ENCODE data around the gene SOHLH2.

Gene SOHLH2

GRCh38 chr13:36142735-36143134, 71.6 kb downstream of the SOHLH2 start:
- no peak for DNase-seq (ENCODE audit: extremely low read depth, low read depth)
- H3K4me3 ChIP-seq (replicated peaks; ENCODE audit: low read depth, low read length): no peak overlapping the region
- TF ChIP-seq, protein P1, sequence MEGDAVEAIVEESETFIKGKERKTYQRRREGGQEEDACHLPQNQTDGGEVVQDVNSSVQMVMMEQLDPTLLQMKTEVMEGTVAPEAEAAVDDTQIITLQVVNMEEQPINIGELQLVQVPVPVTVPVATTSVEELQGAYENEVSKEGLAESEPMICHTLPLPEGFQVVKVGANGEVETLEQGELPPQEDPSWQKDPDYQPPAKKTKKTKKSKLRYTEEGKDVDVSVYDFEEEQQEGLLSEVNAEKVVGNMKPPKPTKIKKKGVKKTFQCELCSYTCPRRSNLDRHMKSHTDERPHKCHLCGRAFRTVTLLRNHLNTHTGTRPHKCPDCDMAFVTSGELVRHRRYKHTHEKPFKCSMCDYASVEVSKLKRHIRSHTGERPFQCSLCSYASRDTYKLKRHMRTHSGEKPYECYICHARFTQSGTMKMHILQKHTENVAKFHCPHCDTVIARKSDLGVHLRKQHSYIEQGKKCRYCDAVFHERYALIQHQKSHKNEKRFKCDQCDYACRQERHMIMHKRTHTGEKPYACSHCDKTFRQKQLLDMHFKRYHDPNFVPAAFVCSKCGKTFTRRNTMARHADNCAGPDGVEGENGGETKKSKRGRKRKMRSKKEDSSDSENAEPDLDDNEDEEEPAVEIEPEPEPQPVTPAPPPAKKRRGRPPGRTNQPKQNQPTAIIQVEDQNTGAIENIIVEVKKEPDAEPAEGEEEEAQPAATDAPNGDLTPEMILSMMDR (IDR thresholded peaks at IDR 0.05; ENCODE audit: low read depth, low read length, missing control alignments): no peak

DNA sequence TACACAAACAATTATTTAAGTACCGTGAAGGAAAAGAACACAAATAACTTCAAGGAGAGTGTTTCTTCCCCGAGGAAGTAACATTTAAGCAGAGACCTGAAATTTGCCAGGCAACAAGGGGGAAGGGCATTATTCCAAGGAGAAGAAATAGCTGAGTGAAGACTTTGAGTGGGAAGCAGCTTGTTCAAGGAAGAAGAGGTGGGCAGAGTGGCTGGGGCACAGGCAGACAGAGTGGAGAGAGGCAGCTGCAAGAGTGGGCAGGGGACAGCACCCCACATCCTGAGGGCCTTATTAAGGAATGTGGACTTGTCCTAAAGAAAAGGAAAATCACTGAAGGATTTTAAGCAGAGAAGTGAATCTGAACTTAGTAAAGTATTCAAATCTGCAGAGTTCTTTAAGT, 78.5 kb downstream of the SOHLH2 start:
- H3K4me3 ChIP-seq (replicated peaks; ENCODE audit: low read depth, low read length): no peak overlapping the region
- TF ChIP-seq, protein P1 (IDR thresholded peaks at IDR 0.05; ENCODE audit: low read depth, low read length, missing control alignments): no peak
- no peak for DNase-seq (ENCODE audit: extremely low read depth, low read depth)

GRCh38 chr13:36134632-36135031, 79.7 kb downstream of the SOHLH2 start:
- no peak overlapping the region for H3K4me3 ChIP-seq (replicated peaks; ENCODE audit: low read depth, low read length)
- no peak for DNase-seq (ENCODE audit: extremely low read depth, low read depth)
- TF ChIP-seq, protein P1 (IDR thresholded peaks at IDR 0.05; ENCODE audit: low read depth, low read length, missing control alignments): no peak

- no peak for DNase-seq (ENCODE audit: extremely low read depth, low read depth)
- H3K4me3 ChIP-seq (replicated peaks; ENCODE audit: low read depth, low read length): no peak overlapping the region
- TF ChIP-seq, protein P1 (IDR thresholded peaks at IDR 0.05; ENCODE audit: low read depth, low read length, missing control alignments): no peak
Measured at GRCh38 chr13:36133950-36134626, 80.3 kb downstream of the SOHLH2 start.

GRCh38 chr13:36132376-36132775, 82.0 kb downstream of the SOHLH2 start:
- TF ChIP-seq, protein P1 (IDR thresholded peaks at IDR 0.05; ENCODE audit: low read depth, low read length, missing control alignments): no peak
- no peak for DNase-seq (ENCODE audit: extremely low read depth, low read depth)
- no peak overlapping the region for H3K4me3 ChIP-seq (replicated peaks; ENCODE audit: low read depth, low read length)

GRCh38 chr13:36131931-36132297, 82.4 kb downstream of the SOHLH2 start:
- H3K4me3 ChIP-seq (replicated peaks; ENCODE audit: low read depth, low read length): no peak overlapping the region
- DNase-seq (ENCODE audit: extremely low read depth, low read depth): no peak
- TF ChIP-seq, protein P1 (IDR thresholded peaks at IDR 0.05; ENCODE audit: low read depth, low read length, missing control alignments): no peak

Measured in HFF-Myc (cell line).